Loucy (cell line): ENCODE results near the gene XIST.

Source experiments
- CTCF ChIP-seq: fragments of 200-600 bp; sonication (generic); conservative IDR thresholded peaks from 2 replicates; pipeline ENCODE4 v1.5.1; 2014; ENCODE audit warnings: mild to moderate bottlenecking, antibody characterized with exemption, low read length
- EZH2phosphoT487 ChIP-seq: fragments of 200-600 bp; IDR thresholded peaks from 2 replicates; pipeline ENCODE4 v1.6.1; 2018; ENCODE audit warnings: antibody characterized with exemption, mild to moderate bottlenecking, moderate library complexity, borderline replicate concordance

DNA sequence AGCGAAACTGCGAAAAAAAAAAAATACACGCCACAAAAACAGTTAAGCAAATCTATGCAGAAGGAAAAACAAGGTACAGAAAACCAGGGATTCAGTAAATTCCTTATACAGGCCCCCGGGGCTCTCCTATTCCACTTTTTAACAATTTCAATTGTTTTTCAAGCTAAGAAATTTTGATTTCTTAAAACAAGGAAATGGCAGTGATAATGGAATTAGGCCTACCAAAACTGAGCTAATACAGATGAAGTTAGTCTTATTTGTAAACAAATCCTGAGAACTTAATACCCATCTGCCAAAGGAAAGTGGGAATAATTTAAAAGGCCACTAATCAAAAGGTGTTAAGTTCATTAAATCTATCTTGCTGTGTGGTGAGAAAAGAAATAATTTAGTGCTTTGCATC, 20.2 kb downstream of the XIST start:
- no peak for TF ChIP-seq CTCF
- no peak for TF ChIP-seq EZH2phosphoT487
